HG02870 (cell line): ENCODE measurements around the gene RAVER2.
"Not testable (repeated sequence)": the region's sequence is repeated elsewhere in the genome, so short reads cannot be mapped to it uniquely, and the experiment has no call there.

ENCODE experiments used
- ATAC-seq: cut with Tn5 transposase; IDR thresholded peaks from one replicate; pipeline ENCODE4 v1.9.1; 2021; ENCODE audit warnings: mild to moderate bottlenecking, moderate library complexity; ENCODE audit not compliant: unreplicated experiment

Gene RAVER2

GRCh38 chr1:64810001-64810400, 65.1 kb downstream of the RAVER2 start:
- ATAC-seq = no peak

DNA sequence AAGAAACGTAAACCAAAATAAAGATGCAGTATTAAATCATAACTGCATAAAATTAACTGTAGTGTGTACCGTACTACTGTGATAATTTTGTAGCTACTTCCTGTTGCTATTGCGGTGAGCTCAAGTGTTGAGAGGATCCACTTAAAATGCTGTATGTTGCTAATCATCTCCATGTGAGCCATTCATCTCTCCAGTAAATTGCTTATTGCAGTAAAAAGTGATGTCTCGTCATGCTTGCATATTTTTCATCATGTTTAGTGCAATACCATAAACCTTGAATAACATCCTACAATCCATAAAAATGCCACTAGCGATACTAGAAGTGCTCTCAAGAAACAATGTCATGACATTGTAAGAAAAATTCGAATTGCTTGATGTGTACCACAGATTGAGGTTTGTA, 66.3 kb downstream of the RAVER2 start:
- ATAC-seq = no peak

- no peak for ATAC-seq
Observed at GRCh38 chr1:64814427-64814826, 69.6 kb downstream of the RAVER2 start.

DNA sequence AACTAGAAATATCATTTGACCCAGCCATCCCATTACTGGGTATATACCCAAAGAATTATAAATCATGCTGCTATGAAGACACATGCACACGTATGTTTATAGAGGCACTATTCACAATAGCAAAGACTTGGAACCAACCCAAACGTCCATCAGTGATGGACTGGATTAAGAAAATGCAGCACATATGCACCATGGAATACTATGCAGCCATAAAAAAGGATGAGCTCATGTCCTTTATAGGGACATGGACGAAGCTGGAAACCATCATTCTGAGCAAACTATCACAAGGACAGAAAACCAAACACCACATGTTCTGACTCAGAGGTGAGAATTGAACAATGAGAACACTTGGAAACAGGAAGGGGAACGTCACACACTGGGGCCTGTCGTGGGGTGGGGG, 72.5 kb downstream of the RAVER2 start:
- ATAC-seq = not testable (repeated sequence)

GRCh38 chr1:64820572-64820971, 75.7 kb downstream of the RAVER2 start:
- ATAC-seq = not testable (repeated sequence)

GRCh38 chr1:64822621-64823020, 77.7 kb downstream of the RAVER2 start:
- ATAC-seq = no peak

GRCh38 chr1:64823691-64824476, 79.0 kb downstream of the RAVER2 start:
- no peak for ATAC-seq

DNA sequence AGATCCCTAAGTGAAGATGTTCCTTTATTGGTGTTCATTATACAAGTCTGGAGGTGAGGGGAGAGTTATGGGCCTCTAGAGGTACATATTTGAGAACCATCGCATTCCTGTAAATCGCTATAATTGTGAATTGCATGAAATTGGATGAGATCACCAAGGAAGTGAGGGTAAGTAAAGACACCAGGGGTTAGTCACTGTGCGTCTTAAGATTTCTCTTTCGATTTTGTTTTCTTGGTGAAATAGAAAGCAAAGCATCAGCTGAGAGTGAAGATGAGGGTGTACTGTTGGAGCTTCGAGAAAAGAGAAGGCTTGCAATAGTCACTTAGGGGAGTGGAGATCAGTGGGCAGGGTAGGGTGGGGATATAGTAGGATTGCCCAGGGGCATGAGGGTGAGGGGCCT, 82.1 kb downstream of the RAVER2 start:
- ATAC-seq = no peak

DNA sequence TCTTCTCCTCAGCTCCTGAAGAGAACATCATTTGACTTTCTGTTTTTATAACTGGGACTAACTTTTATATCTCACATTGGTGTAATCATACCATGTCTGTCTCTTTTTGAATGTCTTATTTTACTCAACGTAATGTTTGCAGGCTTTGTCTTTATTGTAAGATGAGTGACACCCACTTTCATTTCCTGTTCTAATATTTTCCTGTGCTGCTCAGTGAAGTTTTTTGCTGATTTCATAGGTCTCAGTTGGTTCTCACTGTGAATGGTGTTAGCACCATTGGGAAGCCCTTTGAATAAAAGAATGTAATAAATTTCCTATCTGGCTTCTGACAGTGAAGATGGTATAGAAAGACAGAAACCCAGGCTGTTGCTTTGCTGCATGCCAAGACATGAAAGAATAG, 84.0 kb downstream of the RAVER2 start:
- ATAC-seq = no peak

- ATAC-seq = no peak
Observed at GRCh38 chr1:64829411-64830029, 84.6 kb downstream of the RAVER2 start.

GRCh38 chr1:64830030-64830651, 85.3 kb downstream of the RAVER2 start:
- no peak for ATAC-seq

DNA sequence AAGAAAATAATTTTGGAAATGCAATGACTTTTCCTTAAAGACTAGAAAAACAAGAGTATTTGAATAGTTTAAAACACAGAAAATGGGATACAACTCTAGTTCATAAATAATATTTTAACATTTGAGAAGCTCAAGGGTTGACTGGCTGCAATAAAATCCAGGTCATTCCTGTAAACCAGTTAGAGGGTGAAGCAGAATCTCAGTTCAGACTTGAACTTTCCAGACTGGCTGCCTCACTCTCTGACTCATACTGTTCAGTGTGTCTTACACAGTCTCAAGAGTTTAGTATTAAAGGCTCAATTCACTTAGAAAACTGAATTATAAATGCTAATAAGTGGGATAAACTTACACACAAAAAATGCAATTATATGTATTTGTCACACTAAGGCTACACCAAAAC, 89.9 kb downstream of the RAVER2 start:
- ATAC-seq = no peak

DNA sequence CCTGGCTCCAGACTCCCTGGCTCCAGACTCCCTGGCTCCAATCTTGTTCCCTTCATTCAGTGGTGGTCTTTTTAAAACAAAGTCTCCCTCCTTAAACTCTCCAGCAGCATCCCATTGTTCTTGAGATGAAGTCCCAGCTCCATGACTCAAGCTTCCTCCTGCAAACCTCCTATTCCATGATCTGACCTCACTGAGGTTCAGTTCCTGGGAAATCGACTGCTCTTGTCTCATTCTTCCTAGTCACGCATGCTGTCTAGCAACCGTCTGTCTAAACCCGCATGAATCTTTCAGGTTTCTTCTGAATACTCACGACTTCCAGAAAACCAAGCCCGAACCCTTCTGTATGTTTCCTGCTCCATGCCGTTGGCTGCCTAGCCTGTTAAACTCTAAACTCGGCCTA, 91.9 kb downstream of the RAVER2 start:
- ATAC-seq = no peak

DNA sequence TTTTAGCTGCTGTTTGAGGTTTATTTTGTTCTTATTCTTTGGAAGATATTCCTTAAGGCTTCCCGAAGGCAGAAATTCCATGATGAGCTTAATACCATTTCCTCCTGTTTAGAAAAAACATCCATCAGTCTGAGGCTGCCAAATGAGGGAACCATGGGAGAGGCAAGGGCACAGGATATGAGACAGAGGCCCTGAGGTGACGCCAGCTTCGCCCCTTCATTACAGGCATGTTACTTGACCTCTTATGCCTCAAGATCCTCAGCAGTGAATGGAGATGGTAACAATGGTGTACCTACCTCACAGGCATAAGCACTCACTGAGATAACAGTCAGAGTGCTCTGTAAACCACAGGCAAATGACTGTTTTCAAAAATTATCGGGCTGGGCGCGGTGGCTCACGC, 93.6 kb downstream of the RAVER2 start:
- no peak for ATAC-seq

GRCh38 chr1:64839261-64839660, 94.4 kb downstream of the RAVER2 start:
- no peak for ATAC-seq

GRCh38 chr1:64839732-64840405, 95.0 kb downstream of the RAVER2 start:
- ATAC-seq = no peak

GRCh38 chr1:64841330-64842065, 96.6 kb downstream of the RAVER2 start:
- ATAC-seq = no peak

DNA sequence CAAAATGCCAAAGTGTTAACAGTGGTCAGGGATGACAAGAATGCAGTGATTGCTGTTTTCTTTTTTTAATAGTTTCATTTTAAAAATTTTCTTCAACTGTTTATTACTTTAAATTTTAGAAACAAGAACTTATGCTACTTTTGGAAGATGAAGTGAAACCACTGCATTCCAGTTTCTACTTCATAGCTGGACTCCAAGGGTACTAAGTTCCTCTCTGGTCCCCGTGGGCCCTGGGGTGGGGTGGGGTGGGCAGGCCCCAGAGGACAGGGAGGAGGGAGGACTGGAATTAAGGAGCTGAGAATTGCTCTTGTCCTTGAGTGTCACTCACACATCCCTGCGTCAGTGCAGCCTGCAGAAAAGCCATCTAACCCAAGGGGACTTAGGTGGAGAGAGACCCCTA, 97.3 kb downstream of the RAVER2 start:
- no peak for ATAC-seq

DNA sequence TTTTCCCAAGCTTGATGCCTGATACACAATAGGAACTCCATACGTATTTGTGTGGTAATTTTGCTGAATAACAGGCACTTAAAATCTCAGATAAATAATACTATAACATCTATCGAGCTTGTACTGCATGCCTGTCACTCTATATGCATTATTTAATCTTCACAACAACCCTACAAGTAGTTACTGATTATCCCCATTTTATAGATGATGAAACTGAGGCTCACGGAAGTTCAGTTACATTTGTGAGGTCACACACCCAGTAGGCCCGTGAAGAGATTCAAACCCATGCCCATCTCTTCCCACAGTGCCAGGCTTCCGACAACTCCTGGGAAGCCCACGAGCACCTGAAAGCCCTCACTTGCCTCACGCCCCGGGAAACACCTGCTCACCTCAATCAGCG, 98.8 kb downstream of the RAVER2 start:
- no peak for ATAC-seq

DNA sequence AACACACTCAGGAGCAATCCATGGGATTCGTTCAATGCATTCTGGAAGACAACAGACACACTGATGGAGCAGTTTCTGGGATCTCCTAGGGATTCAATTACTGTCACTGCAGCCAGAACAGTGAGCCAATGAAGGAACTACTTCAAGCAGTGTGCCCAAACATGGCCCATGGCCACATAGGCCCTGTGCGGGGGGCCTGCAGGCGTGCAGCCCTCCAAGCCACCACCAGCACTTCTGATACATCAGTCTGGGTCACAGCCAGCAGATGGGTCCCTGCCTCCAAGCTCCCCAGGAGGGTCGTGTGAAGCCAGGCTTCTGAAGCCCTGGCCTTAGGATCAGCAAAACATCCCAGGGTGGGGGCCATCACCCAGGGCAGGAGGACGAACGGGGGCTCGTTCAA, 99.3 kb downstream of the RAVER2 start:
- no peak for ATAC-seq

- no peak for ATAC-seq
Observed at GRCh38 chr1:64844609-64845008, 99.7 kb downstream of the RAVER2 start.
